ENCODE measurements around the gene GPC3. TPM values are rescaled to one million over a fixed set of nuclear protein-coding genes. Genes with fewer than 3 reads are reported as not detected.

GPC3 gene
- total RNA-seq, 2 donors from 2014 or later: 1.9 to 2.0 TPM

DNA sequence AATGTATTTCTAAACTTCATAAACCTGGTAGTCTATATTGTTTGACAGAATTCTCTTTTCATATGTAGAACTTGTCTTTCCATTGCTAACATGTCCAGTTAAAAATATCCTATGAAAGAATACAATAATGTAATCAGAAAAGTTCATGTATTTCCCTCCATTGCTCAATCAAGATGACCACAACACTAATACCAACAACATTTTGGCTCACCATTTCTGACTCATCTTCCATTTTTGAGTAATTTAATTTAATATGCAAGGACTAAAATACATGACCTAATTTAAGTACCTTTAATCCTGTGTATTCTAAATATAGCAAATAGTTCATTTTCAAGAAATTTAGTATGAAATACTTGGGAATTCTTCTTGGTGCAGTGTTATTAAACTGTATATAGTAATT, 330.6 kb downstream of the GPC3 start:
- H3K9ac ChIP-seq (ENCODE audit: low read depth in 2 of 2, low read length in 2 of 2): no peak overlapping the region
- H3K4me1 ChIP-seq: no peaks in the 10 kb centered on the region
- no peak overlapping the region for H3K27ac ChIP-seq
- no peak for DNase-seq
- no peaks in the 10 kb centered on the region for H3K9me3 ChIP-seq
- no peak overlapping the region for H3K4me3 ChIP-seq
- TF ChIP-seq, protein P1, sequence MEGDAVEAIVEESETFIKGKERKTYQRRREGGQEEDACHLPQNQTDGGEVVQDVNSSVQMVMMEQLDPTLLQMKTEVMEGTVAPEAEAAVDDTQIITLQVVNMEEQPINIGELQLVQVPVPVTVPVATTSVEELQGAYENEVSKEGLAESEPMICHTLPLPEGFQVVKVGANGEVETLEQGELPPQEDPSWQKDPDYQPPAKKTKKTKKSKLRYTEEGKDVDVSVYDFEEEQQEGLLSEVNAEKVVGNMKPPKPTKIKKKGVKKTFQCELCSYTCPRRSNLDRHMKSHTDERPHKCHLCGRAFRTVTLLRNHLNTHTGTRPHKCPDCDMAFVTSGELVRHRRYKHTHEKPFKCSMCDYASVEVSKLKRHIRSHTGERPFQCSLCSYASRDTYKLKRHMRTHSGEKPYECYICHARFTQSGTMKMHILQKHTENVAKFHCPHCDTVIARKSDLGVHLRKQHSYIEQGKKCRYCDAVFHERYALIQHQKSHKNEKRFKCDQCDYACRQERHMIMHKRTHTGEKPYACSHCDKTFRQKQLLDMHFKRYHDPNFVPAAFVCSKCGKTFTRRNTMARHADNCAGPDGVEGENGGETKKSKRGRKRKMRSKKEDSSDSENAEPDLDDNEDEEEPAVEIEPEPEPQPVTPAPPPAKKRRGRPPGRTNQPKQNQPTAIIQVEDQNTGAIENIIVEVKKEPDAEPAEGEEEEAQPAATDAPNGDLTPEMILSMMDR (IDR thresholded peaks at IDR 0.05): no peak
- no peaks in the 10 kb centered on the region for H3K36me3 ChIP-seq
- intact Hi-C loops (cut with DNase I): no loop called here
- H3K27me3 ChIP-seq: no peaks in the 10 kb centered on the region

DNA sequence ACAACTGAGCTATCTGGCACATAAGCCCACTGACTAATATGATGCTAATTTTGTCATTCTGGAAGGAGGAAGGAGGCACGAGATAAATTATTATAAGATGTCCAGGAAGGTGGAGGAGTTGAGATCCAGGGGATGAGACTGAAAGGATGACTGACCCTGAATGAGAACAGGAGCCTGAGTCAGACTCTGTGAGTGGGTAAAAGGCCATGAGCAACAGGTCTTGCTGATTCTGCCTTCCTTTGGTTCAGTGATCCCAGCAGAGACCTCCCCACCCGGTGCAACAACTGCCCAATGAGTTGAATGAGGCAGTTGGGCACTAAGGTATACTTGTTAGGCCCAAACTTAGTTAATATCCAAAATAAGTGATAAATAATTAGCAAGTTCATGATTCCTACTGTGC, 332.0 kb downstream of the GPC3 start:
- no peak overlapping the region for H3K27ac ChIP-seq
- H3K9me3 ChIP-seq: no peaks in the 10 kb centered on the region
- DNase-seq: no peak
- TF ChIP-seq, protein P1 (IDR thresholded peaks at IDR 0.05): no peak
- H3K9ac ChIP-seq (ENCODE audit: low read depth in 2 of 2, low read length in 2 of 2): no peak overlapping the region
- no peaks in the 10 kb centered on the region for H3K4me1 ChIP-seq
- intact Hi-C loops (cut with DNase I): no loop called here
- no peak overlapping the region for H3K4me3 ChIP-seq
- H3K27me3 ChIP-seq: no peaks in the 10 kb centered on the region
- no peaks in the 10 kb centered on the region for H3K36me3 ChIP-seq

DNA sequence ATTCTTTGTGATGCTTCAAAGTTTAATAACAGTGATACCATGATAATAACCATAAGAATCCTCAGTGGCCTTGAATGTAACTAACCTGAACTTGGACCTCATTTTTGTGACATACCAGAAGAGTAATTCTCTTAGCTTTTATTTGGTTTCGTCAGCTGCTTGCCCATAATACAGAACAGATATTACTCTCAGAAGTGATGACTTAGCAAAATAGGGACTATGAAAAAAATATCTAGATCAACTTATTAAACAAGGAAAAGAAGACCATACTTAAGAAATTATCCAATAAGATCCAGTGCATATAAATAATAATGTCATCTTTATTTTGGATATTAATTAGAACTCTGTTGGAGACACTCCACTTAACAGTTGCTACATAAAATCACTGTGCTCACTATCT, 333.2 kb downstream of the GPC3 start:
- H3K27ac ChIP-seq: no peak overlapping the region
- TF ChIP-seq, protein P1 (IDR thresholded peaks at IDR 0.05): no peak
- H3K27me3 ChIP-seq: no peaks in the 10 kb centered on the region
- no peak overlapping the region for H3K9ac ChIP-seq (ENCODE audit: low read depth in 2 of 2, low read length in 2 of 2)
- no peaks in the 10 kb centered on the region for H3K4me1 ChIP-seq
- intact Hi-C loops (cut with DNase I): no loop called here
- H3K9me3 ChIP-seq: no peaks in the 10 kb centered on the region
- DNase-seq: no peak
- H3K36me3 ChIP-seq: no peaks in the 10 kb centered on the region
- no peak overlapping the region for H3K4me3 ChIP-seq

DNA sequence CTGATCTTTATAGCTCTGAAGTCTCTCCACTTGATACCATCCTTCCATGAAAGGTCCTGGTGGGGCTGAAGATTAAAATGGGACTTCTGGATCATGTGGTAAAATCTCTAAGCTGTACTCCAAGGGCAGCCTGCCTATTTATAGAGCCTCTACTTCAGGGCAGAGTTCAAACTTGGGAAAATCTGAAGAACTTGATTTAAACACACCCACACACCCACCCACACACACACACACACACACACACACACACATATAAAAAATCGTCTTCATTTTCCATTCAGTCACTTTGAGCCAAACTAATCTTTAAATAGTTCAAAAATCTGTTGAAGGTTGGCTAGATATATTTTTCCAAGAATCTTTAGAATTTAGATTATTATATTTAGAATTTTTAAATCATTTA, 335.2 kb downstream of the GPC3 start:
- no peak for DNase-seq
- Histone ChIP-seq H3K9me3 (no peaks in the 10 kb centered on the region), H3K4me1 (no peaks in the 10 kb centered on the region), H3K27ac (no peak overlapping the region), H3K9ac (ENCODE audit: low read depth in 2 of 2, low read length in 2 of 2) (no peak overlapping the region), H3K27me3 (no peaks in the 10 kb centered on the region), H3K36me3 (no peaks in the 10 kb centered on the region), H3K4me3 (no peak overlapping the region)
- TF ChIP-seq, protein P1 (IDR thresholded peaks at IDR 0.05): no peak
- intact Hi-C loops (cut with DNase I): no loop called here

DNA sequence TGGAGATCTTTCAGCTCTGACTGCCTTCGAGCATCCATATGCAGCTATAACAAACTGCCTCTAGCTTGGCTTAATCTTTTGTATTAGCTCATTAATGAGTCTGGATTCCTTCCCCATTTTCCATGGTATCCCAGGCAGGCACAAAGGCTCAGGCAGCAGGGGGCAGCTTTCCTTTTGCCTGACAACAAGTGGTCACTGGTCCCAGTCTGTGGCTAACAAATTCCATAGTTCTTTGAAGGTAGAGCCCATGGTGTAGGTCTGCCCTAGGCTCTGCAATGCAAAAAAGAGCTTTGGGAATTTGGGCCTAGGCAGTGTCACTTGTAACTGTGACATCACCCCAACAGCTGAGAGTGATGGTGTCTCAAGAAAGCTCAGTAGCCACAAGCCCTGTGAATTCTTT, 335.7 kb downstream of the GPC3 start:
- DNase-seq: no peak
- intact Hi-C loops (cut with DNase I): no loop called here

More for the DNA sequence above, 335.7 kb downstream of the GPC3 start:
- Histone ChIP-seq H3K27me3 (no peaks in the 10 kb centered on the region), H3K27ac (no peak overlapping the region), H3K36me3 (no peaks in the 10 kb centered on the region), H3K9ac (ENCODE audit: low read depth in 2 of 2, low read length in 2 of 2) (no peak overlapping the region), H3K4me1 (no peaks in the 10 kb centered on the region), H3K9me3 (no peaks in the 10 kb centered on the region), H3K4me3 (no peak overlapping the region)
- TF ChIP-seq, protein P1 (IDR thresholded peaks at IDR 0.05): no peak
